Measurements from ENCODE around the gene OGDHL. TPM values are rescaled to one million over a fixed set of nuclear protein-coding genes. Genes with fewer than 3 reads are reported as not detected.

OGDHL gene
- total RNA-seq, 1 donor from 2014 or later: 1.9 TPM

- H3K36me3 Mint-ChIP-seq (ENCODE audit: low read depth, unreplicated experiment): no peaks in the 10 kb centered on the region
- peaks cover 40% of the 10 kb centered on the region for H3K27me3 Mint-ChIP-seq (ENCODE audit: low read depth, unreplicated experiment)
- Histone ChIP-seq H3K79me2 (ENCODE audit: insufficient read depth, low read length) (no peaks in the 10 kb centered on the region), H3K4me3 (ENCODE audit: insufficient read depth, low read depth, low read length) (no peak overlapping the region), H3K9me3 (ENCODE audit: insufficient read depth, low read depth, low read length) (no peaks in the 10 kb centered on the region), H3K27me3 (ENCODE audit: insufficient read depth, low read length) (peaks cover 9% of the 10 kb centered on the region), H3K9ac (ENCODE audit: low read length) (no peak overlapping the region), H3K4me1 (ENCODE audit: insufficient read depth, low read length) (peaks cover 4% of the 10 kb centered on the region), H2AFZ (ENCODE audit: low read depth, low read length) (no peak overlapping the region), H3K4me2 (ENCODE audit: low read length) (no peak overlapping the region), H3K36me3 (ENCODE audit: insufficient read depth, low read length) (no peaks in the 10 kb centered on the region), H3K27ac (ENCODE audit: low read depth, low read length) (no peak overlapping the region), H4K20me1 (ENCODE audit: insufficient read depth, low read length) (no peaks in the 10 kb centered on the region)
- H3K4me3 Mint-ChIP-seq (ENCODE audit: unreplicated experiment): peak overlapping the region; percentile 62
- DNase-seq (ENCODE audit: low read depth): no peak
- TF ChIP-seq EZH2 (IDR thresholded peaks at IDR 0.05; ENCODE audit: insufficient read depth, low read length): no peak
- TF ChIP-seq, protein P1, sequence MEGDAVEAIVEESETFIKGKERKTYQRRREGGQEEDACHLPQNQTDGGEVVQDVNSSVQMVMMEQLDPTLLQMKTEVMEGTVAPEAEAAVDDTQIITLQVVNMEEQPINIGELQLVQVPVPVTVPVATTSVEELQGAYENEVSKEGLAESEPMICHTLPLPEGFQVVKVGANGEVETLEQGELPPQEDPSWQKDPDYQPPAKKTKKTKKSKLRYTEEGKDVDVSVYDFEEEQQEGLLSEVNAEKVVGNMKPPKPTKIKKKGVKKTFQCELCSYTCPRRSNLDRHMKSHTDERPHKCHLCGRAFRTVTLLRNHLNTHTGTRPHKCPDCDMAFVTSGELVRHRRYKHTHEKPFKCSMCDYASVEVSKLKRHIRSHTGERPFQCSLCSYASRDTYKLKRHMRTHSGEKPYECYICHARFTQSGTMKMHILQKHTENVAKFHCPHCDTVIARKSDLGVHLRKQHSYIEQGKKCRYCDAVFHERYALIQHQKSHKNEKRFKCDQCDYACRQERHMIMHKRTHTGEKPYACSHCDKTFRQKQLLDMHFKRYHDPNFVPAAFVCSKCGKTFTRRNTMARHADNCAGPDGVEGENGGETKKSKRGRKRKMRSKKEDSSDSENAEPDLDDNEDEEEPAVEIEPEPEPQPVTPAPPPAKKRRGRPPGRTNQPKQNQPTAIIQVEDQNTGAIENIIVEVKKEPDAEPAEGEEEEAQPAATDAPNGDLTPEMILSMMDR (IDR thresholded peaks at IDR 0.05; ENCODE audit: insufficient read depth, low read depth, low read length): no peak
- FAIRE-seq: no peak
- H3K9me3 Mint-ChIP-seq (ENCODE audit: unreplicated experiment): no peaks in the 10 kb centered on the region
- no peak overlapping the region for H3K27ac Mint-ChIP-seq (ENCODE audit: unreplicated experiment)
- H3K4me1 Mint-ChIP-seq (ENCODE audit: low read depth, unreplicated experiment): no peaks in the 10 kb centered on the region
Measured at GRCh38 chr10:49760789-49761188, 1.3 kb downstream of the OGDHL start.

GRCh38 chr10:49759787-49760551 is 2.2 kb downstream of the OGDHL start:
- Mint-ChIP-seq H3K36me3 (ENCODE audit: low read depth, unreplicated experiment) (no peaks in the 10 kb centered on the region), H3K27ac (ENCODE audit: unreplicated experiment) (no peak overlapping the region), H3K4me3 (ENCODE audit: unreplicated experiment) (no peak overlapping the region), H3K4me1 (ENCODE audit: low read depth, unreplicated experiment) (peaks cover 2% of the 10 kb centered on the region), H3K9me3 (ENCODE audit: unreplicated experiment) (no peaks in the 10 kb centered on the region), H3K27me3 (ENCODE audit: low read depth, unreplicated experiment) (peaks cover 40% of the 10 kb centered on the region)
- H3K36me3 ChIP-seq (ENCODE audit: insufficient read depth, low read length): no peaks in the 10 kb centered on the region
- TF ChIP-seq, protein P1 (IDR thresholded peaks at IDR 0.05; ENCODE audit: insufficient read depth, low read depth, low read length): no peak
- no peak for TF ChIP-seq EZH2 (IDR thresholded peaks at IDR 0.05; ENCODE audit: insufficient read depth, low read length)
- no peak overlapping the region for H3K27ac ChIP-seq (ENCODE audit: low read depth, low read length)
- H3K79me2 ChIP-seq (ENCODE audit: insufficient read depth, low read length): no peaks in the 10 kb centered on the region
- no peak overlapping the region for H3K4me2 ChIP-seq (ENCODE audit: low read length)
- H2AFZ ChIP-seq (ENCODE audit: low read depth, low read length): no peak overlapping the region
- FAIRE-seq: no peak
- no peaks in the 10 kb centered on the region for H4K20me1 ChIP-seq (ENCODE audit: insufficient read depth, low read length)
- no peaks in the 10 kb centered on the region for H3K9me3 ChIP-seq (ENCODE audit: insufficient read depth, low read depth, low read length)
- no peak for DNase-seq (ENCODE audit: low read depth)
- peaks cover 9% of the 10 kb centered on the region for H3K27me3 ChIP-seq (ENCODE audit: insufficient read depth, low read length)
- H3K9ac ChIP-seq (ENCODE audit: low read length): no peak overlapping the region
- H3K4me1 ChIP-seq (ENCODE audit: insufficient read depth, low read length): peaks cover 4% of the 10 kb centered on the region
- no peak overlapping the region for H3K4me3 ChIP-seq (ENCODE audit: insufficient read depth, low read depth, low read length)

Data from astrocyte (in vitro differentiated cells and primary cell).